PC-3 (cell line): ENCODE measurements around the gene CPB2.

Source experiments
- EZH2 ChIP-seq: fragments of 300-600 bp; sonication (generic); IDR thresholded peaks from one replicate; pipeline ENCODE4 v1.6.1; 2017; ENCODE audit warnings: antibody characterized with exemption, mild to moderate bottlenecking, low read length; ENCODE audit not compliant: unreplicated experiment
- EZH2phosphoT487 ChIP-seq: fragments of 300-600 bp; sonication (generic); IDR thresholded peaks from 2 replicates; pipeline ENCODE4 v1.6.1; 2018; ENCODE audit warnings: mild to moderate bottlenecking, antibody characterized with exemption, low read length, borderline replicate concordance
- TF ChIP-seq, protein P1 (sequence below): fragments of 300-600 bp; sonication (generic); conservative IDR thresholded peaks from 2 replicates; pipeline ENCODE4 v1.5.1; 2017; ENCODE audit warnings: antibody characterized with exemption, low read depth, mild to moderate bottlenecking, low read length

DNA sequence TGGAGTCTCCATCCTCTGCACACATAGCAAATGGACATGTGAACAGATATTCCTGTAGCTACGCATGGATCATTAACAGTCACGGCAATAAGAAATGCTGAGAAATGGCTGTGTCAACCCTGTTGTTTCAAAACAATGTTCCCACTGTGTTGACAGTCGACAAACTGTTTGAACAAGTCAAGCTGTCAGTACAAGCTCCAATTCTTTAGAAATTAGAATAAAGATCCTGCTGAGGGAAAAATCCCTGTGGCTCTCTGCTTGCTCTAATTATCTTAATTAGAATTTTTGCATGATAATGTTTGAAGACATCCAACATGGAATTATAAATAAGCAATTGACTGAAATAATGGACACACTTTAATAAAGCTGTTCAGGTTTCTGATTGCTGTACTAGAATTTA lies 37.9 kb upstream of the CPB2 start:
- TF ChIP-seq, protein P1, sequence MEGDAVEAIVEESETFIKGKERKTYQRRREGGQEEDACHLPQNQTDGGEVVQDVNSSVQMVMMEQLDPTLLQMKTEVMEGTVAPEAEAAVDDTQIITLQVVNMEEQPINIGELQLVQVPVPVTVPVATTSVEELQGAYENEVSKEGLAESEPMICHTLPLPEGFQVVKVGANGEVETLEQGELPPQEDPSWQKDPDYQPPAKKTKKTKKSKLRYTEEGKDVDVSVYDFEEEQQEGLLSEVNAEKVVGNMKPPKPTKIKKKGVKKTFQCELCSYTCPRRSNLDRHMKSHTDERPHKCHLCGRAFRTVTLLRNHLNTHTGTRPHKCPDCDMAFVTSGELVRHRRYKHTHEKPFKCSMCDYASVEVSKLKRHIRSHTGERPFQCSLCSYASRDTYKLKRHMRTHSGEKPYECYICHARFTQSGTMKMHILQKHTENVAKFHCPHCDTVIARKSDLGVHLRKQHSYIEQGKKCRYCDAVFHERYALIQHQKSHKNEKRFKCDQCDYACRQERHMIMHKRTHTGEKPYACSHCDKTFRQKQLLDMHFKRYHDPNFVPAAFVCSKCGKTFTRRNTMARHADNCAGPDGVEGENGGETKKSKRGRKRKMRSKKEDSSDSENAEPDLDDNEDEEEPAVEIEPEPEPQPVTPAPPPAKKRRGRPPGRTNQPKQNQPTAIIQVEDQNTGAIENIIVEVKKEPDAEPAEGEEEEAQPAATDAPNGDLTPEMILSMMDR: no peak
- no peak for TF ChIP-seq EZH2phosphoT487
- TF ChIP-seq EZH2: no peak
